Measurements from ENCODE around the gene GABRB1.

Gene GABRB1

GRCh38 chr4:47468706-47469365 lies 437.5 kb downstream of the GABRB1 start:
- no peaks in the 10 kb centered on the region for H3K36me3 ChIP-seq (ENCODE audit: insufficient read depth, low read length)
- no peak overlapping the region for H3K27ac ChIP-seq (ENCODE audit: low read depth, low read length)
- H3K27me3 ChIP-seq (ENCODE audit: insufficient read depth, low read length), result no peaks in the 10 kb centered on the region
- peaks cover 2% of the 10 kb centered on the region; the same call in 1 of the 2 replicates for H3K4me1 ChIP-seq (ENCODE audit: insufficient read depth, low read length)
- H3K9me3 ChIP-seq (ENCODE audit: insufficient read depth, low read depth, low read length), result no peaks in the 10 kb centered on the region
- H3K9ac ChIP-seq (ENCODE audit: low read depth, low read length), result no peak overlapping the region
- 87% methylated on average over 3 of the region's 6 CpGs for WGBS
- H3K4me3 ChIP-seq (ENCODE audit: low read length), result no peak overlapping the region

- H3K27me3 ChIP-seq (ENCODE audit: insufficient read depth, low read length), result no peaks in the 10 kb centered on the region
- peaks cover 2% of the 10 kb centered on the region; the same call in 1 of the 2 replicates for H3K4me1 ChIP-seq (ENCODE audit: insufficient read depth, low read length)
- H3K27ac ChIP-seq (ENCODE audit: low read depth, low read length), result no peak overlapping the region
- no peak overlapping the region for H3K4me3 ChIP-seq (ENCODE audit: low read length)
- no peaks in the 10 kb centered on the region for H3K9me3 ChIP-seq (ENCODE audit: insufficient read depth, low read depth, low read length)
- no peak overlapping the region for H3K9ac ChIP-seq (ENCODE audit: low read depth, low read length)
- no peaks in the 10 kb centered on the region for H3K36me3 ChIP-seq (ENCODE audit: insufficient read depth, low read length)
- WGBS, result 100% methylated on average over 1 of the region's 3 CpGs
Observed at GRCh38 chr4:47469951-47470350, 438.6 kb downstream of the GABRB1 start.

- Histone ChIP-seq H3K27me3 (ENCODE audit: insufficient read depth, low read length) (no peaks in the 10 kb centered on the region), H3K4me3 (ENCODE audit: low read length) (no peak overlapping the region), H3K9ac (ENCODE audit: low read depth, low read length) (no peak overlapping the region), H3K4me1 (ENCODE audit: insufficient read depth, low read length) (peaks cover 2% of the 10 kb centered on the region; the same call in 1 of the 2 replicates), H3K36me3 (ENCODE audit: insufficient read depth, low read length) (no peaks in the 10 kb centered on the region), H3K27ac (ENCODE audit: low read depth, low read length) (no peak overlapping the region), H3K9me3 (ENCODE audit: insufficient read depth, low read depth, low read length) (no peaks in the 10 kb centered on the region)
- WGBS, result 100% methylated on average over 3 of the region's 4 CpGs
Observed at GRCh38 chr4:47471064-47471463, 439.7 kb downstream of the GABRB1 start.

GRCh38 chr4:47471591-47471990 lies 440.2 kb downstream of the GABRB1 start:
- Histone ChIP-seq H3K36me3 (ENCODE audit: insufficient read depth, low read length) (no peaks in the 10 kb centered on the region), H3K4me1 (ENCODE audit: insufficient read depth, low read length) (peaks cover 2% of the 10 kb centered on the region; the same call in 1 of the 2 replicates), H3K9me3 (ENCODE audit: insufficient read depth, low read depth, low read length) (no peaks in the 10 kb centered on the region), H3K4me3 (ENCODE audit: low read length) (no peak overlapping the region), H3K9ac (ENCODE audit: low read depth, low read length) (no peak overlapping the region), H3K27ac (ENCODE audit: low read depth, low read length) (no peak overlapping the region), H3K27me3 (ENCODE audit: insufficient read depth, low read length) (no peaks in the 10 kb centered on the region)
- 90% methylated on average over 2 of the region's 2 CpGs for WGBS

- H3K4me3 ChIP-seq (ENCODE audit: low read length), result no peak overlapping the region
- peaks cover 2% of the 10 kb centered on the region; the same call in 1 of the 2 replicates for H3K4me1 ChIP-seq (ENCODE audit: insufficient read depth, low read length)
- H3K27ac ChIP-seq (ENCODE audit: low read depth, low read length), result no peak overlapping the region
- H3K36me3 ChIP-seq (ENCODE audit: insufficient read depth, low read length), result no peaks in the 10 kb centered on the region
- WGBS, result 98% methylated on average over 3 of the region's 3 CpGs
- H3K9ac ChIP-seq (ENCODE audit: low read depth, low read length), result no peak overlapping the region
- no peaks in the 10 kb centered on the region for H3K27me3 ChIP-seq (ENCODE audit: insufficient read depth, low read length)
- no peaks in the 10 kb centered on the region for H3K9me3 ChIP-seq (ENCODE audit: insufficient read depth, low read depth, low read length)
Observed at GRCh38 chr4:47473141-47473750, 441.9 kb downstream of the GABRB1 start.

- 93% methylated on average over 2 of the region's 4 CpGs for WGBS
- Histone ChIP-seq H3K4me3 (ENCODE audit: low read length) (no peak overlapping the region), H3K9ac (ENCODE audit: low read depth, low read length) (no peak overlapping the region), H3K36me3 (ENCODE audit: insufficient read depth, low read length) (no peaks in the 10 kb centered on the region), H3K4me1 (ENCODE audit: insufficient read depth, low read length) (peaks cover 2% of the 10 kb centered on the region; the same call in 1 of the 2 replicates), H3K27me3 (ENCODE audit: insufficient read depth, low read length) (no peaks in the 10 kb centered on the region), H3K9me3 (ENCODE audit: insufficient read depth, low read depth, low read length) (no peaks in the 10 kb centered on the region), H3K27ac (ENCODE audit: low read depth, low read length) (no peak overlapping the region)
Observed at GRCh38 chr4:47474799-47475198, 443.4 kb downstream of the GABRB1 start.

- Histone ChIP-seq H3K4me3 (ENCODE audit: low read length) (no peak overlapping the region), H3K4me1 (ENCODE audit: insufficient read depth, low read length) (peaks cover 2% of the 10 kb centered on the region; the same call in 1 of the 2 replicates), H3K9ac (ENCODE audit: low read depth, low read length) (no peak overlapping the region), H3K27ac (ENCODE audit: low read depth, low read length) (no peak overlapping the region), H3K9me3 (ENCODE audit: insufficient read depth, low read depth, low read length) (no peaks in the 10 kb centered on the region), H3K27me3 (ENCODE audit: insufficient read depth, low read length) (no peaks in the 10 kb centered on the region), H3K36me3 (ENCODE audit: insufficient read depth, low read length) (no peaks in the 10 kb centered on the region)
- WGBS, result 92% methylated on average over 1 of the region's 1 CpG
Observed at GRCh38 chr4:47475411-47475810, 444.0 kb downstream of the GABRB1 start.
